ENCODE measurements around the gene AGAP6. TPM values are rescaled to one million over a fixed set of nuclear protein-coding genes. Genes with fewer than 3 reads are reported as not detected.
"Not testable (repeated sequence)": the region's sequence is repeated elsewhere in the genome, so short reads cannot be mapped to it uniquely, and the experiment has no call there.

AGAP6 gene
- total and polyA plus RNA-seq, 5 donors, result 4.2 to 9.5 (median 5.0) TPM

GRCh38 chr10:49977756-49978155, 10.4 kb upstream of the AGAP6 start:
- DNase-seq, result not testable (repeated sequence)

GRCh38 chr10:49987207-49987606, 999 bp upstream of the AGAP6 start:
- H3K27ac ChIP-seq (ENCODE audit: low read length); H3K27me3 ChIP-seq (ENCODE audit: control insufficient read depth, insufficient read depth); H3K9me3 ChIP-seq (ENCODE audit: control insufficient read depth, low read length); H3K4me3 ChIP-seq (ENCODE audit: low read length); H3K4me1 ChIP-seq (ENCODE audit: control insufficient read depth, insufficient read depth, low read length); ATAC-seq; DNase-seq; intact Hi-C loops (cut with DNase I): not testable (repeated sequence)
- 81% methylated on average over 3 of the region's 3 CpGs for WGBS

More at GRCh38 chr10:49977756-49978155, 10.4 kb upstream of the AGAP6 start:
- ATAC-seq; H3K27me3 ChIP-seq (ENCODE audit: control insufficient read depth, insufficient read depth); H3K9me3 ChIP-seq (ENCODE audit: control insufficient read depth, low read length); H3K27ac ChIP-seq (ENCODE audit: low read length); H3K4me3 ChIP-seq (ENCODE audit: low read length); H3K4me1 ChIP-seq (ENCODE audit: control insufficient read depth, insufficient read depth, low read length); intact Hi-C loops (cut with DNase I): not testable (repeated sequence)
- 97% methylated on average over 3 of the region's 3 CpGs for WGBS

GRCh38 chr10:49995321-49995720, 7.1 kb downstream of the AGAP6 start:
- H3K27me3 ChIP-seq (ENCODE audit: control insufficient read depth, insufficient read depth); ATAC-seq; intact Hi-C loops (cut with DNase I); H3K4me3 ChIP-seq (ENCODE audit: low read length); H3K4me1 ChIP-seq (ENCODE audit: control insufficient read depth, insufficient read depth, low read length); H3K9me3 ChIP-seq (ENCODE audit: control insufficient read depth, low read length); DNase-seq; H3K27ac ChIP-seq (ENCODE audit: low read length): not testable (repeated sequence)
- 84% methylated on average over 5 of the region's 5 CpGs for WGBS

GRCh38 chr10:50014024-50014423, 25.8 kb downstream of the AGAP6 start:
- H3K27me3 ChIP-seq (ENCODE audit: control insufficient read depth, insufficient read depth); H3K27ac ChIP-seq (ENCODE audit: low read length); intact Hi-C loops (cut with DNase I); DNase-seq; H3K4me1 ChIP-seq (ENCODE audit: control insufficient read depth, insufficient read depth, low read length); H3K9me3 ChIP-seq (ENCODE audit: control insufficient read depth, low read length); ATAC-seq; H3K4me3 ChIP-seq (ENCODE audit: low read length): not testable (repeated sequence)
- WGBS, result 83% methylated on average over 1 of the region's 7 CpGs

- H3K4me1 ChIP-seq (ENCODE audit: control insufficient read depth, insufficient read depth, low read length); H3K27me3 ChIP-seq (ENCODE audit: control insufficient read depth, insufficient read depth); intact Hi-C loops (cut with DNase I); H3K9me3 ChIP-seq (ENCODE audit: control insufficient read depth, low read length); ATAC-seq; DNase-seq; H3K27ac ChIP-seq (ENCODE audit: low read length); H3K4me3 ChIP-seq (ENCODE audit: low read length): not testable (repeated sequence)
- WGBS, result 60% methylated on average over 9 of the region's 9 CpGs
Observed at GRCh38 chr10:50015596-50016220, 27.5 kb downstream of the AGAP6 start.

GRCh38 chr10:50016926-50017325, 28.7 kb downstream of the AGAP6 start:
- H3K9me3 ChIP-seq (ENCODE audit: control insufficient read depth, low read length); H3K27me3 ChIP-seq (ENCODE audit: control insufficient read depth, insufficient read depth); H3K27ac ChIP-seq (ENCODE audit: low read length); DNase-seq; H3K4me1 ChIP-seq (ENCODE audit: control insufficient read depth, insufficient read depth, low read length); H3K4me3 ChIP-seq (ENCODE audit: low read length); intact Hi-C loops (cut with DNase I); ATAC-seq: not testable (repeated sequence)
- WGBS, result 81% methylated on average over 5 of the region's 5 CpGs

- H3K27ac ChIP-seq (ENCODE audit: low read length); H3K27me3 ChIP-seq (ENCODE audit: control insufficient read depth, insufficient read depth); H3K4me1 ChIP-seq (ENCODE audit: control insufficient read depth, insufficient read depth, low read length); H3K4me3 ChIP-seq (ENCODE audit: low read length); ATAC-seq; DNase-seq; intact Hi-C loops (cut with DNase I); H3K9me3 ChIP-seq (ENCODE audit: control insufficient read depth, low read length): not testable (repeated sequence)
- WGBS, result 89% methylated on average over 5 of the region's 5 CpGs
Observed at GRCh38 chr10:50017646-50018045, 29.4 kb downstream of the AGAP6 start.

- H3K9me3 ChIP-seq (ENCODE audit: control insufficient read depth, low read length); H3K4me1 ChIP-seq (ENCODE audit: control insufficient read depth, insufficient read depth, low read length); H3K4me3 ChIP-seq (ENCODE audit: low read length); ATAC-seq; H3K27me3 ChIP-seq (ENCODE audit: control insufficient read depth, insufficient read depth); H3K27ac ChIP-seq (ENCODE audit: low read length); intact Hi-C loops (cut with DNase I): not testable (repeated sequence)
- DNase-seq, result peak in 1 of 3 donors; percentile 49
- 84% methylated on average over 3 of the region's 3 CpGs for WGBS
Observed at GRCh38 chr10:50019279-50019678, 31.1 kb downstream of the AGAP6 start.

GRCh38 chr10:50020451-50021024, 32.3 kb downstream of the AGAP6 start:
- intact Hi-C loops (cut with DNase I), result not testable (repeated sequence)

GRCh38 chr10:50021646-50022045, 33.4 kb downstream of the AGAP6 start:
- ATAC-seq, result no peak
- no peaks in the 10 kb centered on the region for H3K27me3 ChIP-seq (ENCODE audit: control insufficient read depth, insufficient read depth)
- no peak overlapping the region for H3K4me3 ChIP-seq (ENCODE audit: low read length)
- no peaks in the 10 kb centered on the region for H3K4me1 ChIP-seq (ENCODE audit: control insufficient read depth, insufficient read depth, low read length)
- 83% methylated on average over 3 of the region's 3 CpGs for WGBS
- no peak overlapping the region for H3K27ac ChIP-seq (ENCODE audit: low read length)
- intact Hi-C loops (cut with DNase I), result no loop called here
- H3K9me3 ChIP-seq (ENCODE audit: control insufficient read depth, low read length), result no peaks in the 10 kb centered on the region
- DNase-seq, result no peak

More at GRCh38 chr10:50020451-50021024, 32.3 kb downstream of the AGAP6 start:
- H3K9me3 ChIP-seq (ENCODE audit: control insufficient read depth, low read length); ATAC-seq; H3K4me3 ChIP-seq (ENCODE audit: low read length); DNase-seq; H3K27me3 ChIP-seq (ENCODE audit: control insufficient read depth, insufficient read depth); H3K4me1 ChIP-seq (ENCODE audit: control insufficient read depth, insufficient read depth, low read length); H3K27ac ChIP-seq (ENCODE audit: low read length): not testable (repeated sequence)
- WGBS, result 82% methylated on average over 13 of the region's 13 CpGs

- DNase-seq; H3K27me3 ChIP-seq (ENCODE audit: control insufficient read depth, insufficient read depth); H3K9me3 ChIP-seq (ENCODE audit: control insufficient read depth, low read length); H3K4me1 ChIP-seq (ENCODE audit: control insufficient read depth, insufficient read depth, low read length); H3K4me3 ChIP-seq (ENCODE audit: low read length); H3K27ac ChIP-seq (ENCODE audit: low read length); intact Hi-C loops (cut with DNase I): not testable (repeated sequence)
- WGBS, result 30% methylated on average over 30 of the region's 37 CpGs
- peak in 1 of 2 donors; percentile 17 for ATAC-seq
Observed at GRCh38 chr10:50024716-50025383, 36.6 kb downstream of the AGAP6 start.
